Adrenal gland (tissue), 5 donors: ENCODE measurements around the gene NCAPG2.

Experiments used
- POLR2A ChIP-seq, 2 donors: fragments of 450-650 bp; IDR thresholded peaks; one replicate each; pipeline ENCODE4 v1.6.1; 2017; ENCODE audit warnings: antibody characterized with exemption in 2 of 2, mild to moderate bottlenecking in 2 of 2, moderate library complexity in 1 of 2
- TF ChIP-seq, protein P1 (sequence below), 6 experiments: fragments of 450-650 bp in 4 of 6; fragments of 200-600 bp in 2 of 6; sonication (generic) in 1 of 6; IDR thresholded peaks; 1 replicate in 5 of 6; 2 replicates in 1 of 6; pipeline versions ENCODE4 v1.5.1 to v1.8.0; 2016 to 2021; ENCODE audit warnings: antibody characterized with exemption in 6 of 6, mild to moderate bottlenecking in 2 of 6, moderate library complexity in 1 of 6
- donor health status: DM: no; HTN: no; CAD: no.

DNA sequence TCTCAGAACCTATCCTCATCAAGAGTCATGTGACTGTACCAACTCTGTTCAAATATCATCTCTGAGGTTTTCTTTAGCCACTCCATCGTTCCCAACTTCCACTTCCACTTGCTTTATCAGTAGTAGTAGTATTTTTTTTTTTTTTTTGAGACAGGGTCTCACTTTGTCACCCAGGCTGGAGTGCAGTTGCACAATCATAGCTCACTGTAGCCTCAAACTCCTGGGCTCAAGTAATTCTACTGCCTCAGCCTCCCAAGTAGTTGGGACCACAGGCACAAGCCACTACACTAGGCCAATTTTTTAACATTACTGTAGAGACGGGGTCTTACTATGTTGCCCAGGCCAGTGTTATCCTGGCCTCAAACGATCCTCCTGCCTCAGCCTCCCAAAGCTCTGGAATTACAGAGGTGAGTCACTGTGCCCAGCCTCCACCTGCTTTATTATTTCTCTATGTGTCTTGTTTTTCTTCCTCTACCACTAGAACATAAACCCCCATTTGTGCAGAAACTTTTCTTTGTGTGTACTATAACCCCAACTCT lies 5.9 kb downstream of the NCAPG2 start:
- TF ChIP-seq, protein P1, sequence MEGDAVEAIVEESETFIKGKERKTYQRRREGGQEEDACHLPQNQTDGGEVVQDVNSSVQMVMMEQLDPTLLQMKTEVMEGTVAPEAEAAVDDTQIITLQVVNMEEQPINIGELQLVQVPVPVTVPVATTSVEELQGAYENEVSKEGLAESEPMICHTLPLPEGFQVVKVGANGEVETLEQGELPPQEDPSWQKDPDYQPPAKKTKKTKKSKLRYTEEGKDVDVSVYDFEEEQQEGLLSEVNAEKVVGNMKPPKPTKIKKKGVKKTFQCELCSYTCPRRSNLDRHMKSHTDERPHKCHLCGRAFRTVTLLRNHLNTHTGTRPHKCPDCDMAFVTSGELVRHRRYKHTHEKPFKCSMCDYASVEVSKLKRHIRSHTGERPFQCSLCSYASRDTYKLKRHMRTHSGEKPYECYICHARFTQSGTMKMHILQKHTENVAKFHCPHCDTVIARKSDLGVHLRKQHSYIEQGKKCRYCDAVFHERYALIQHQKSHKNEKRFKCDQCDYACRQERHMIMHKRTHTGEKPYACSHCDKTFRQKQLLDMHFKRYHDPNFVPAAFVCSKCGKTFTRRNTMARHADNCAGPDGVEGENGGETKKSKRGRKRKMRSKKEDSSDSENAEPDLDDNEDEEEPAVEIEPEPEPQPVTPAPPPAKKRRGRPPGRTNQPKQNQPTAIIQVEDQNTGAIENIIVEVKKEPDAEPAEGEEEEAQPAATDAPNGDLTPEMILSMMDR (IDR thresholded peaks at IDR 0.05) = no peak
- no peak for TF ChIP-seq POLR2A (IDR thresholded peaks at IDR 0.05)
